ENCODE results near the gene TAOK1.

TAOK1 gene

GRCh38 chr17:29597361-29598172 lies 207.4 kb downstream of the TAOK1 start (continued):
- no peak for TF ChIP-seq ZNF24 (tag by site-specific recombination; IDR thresholded peaks at IDR 0.05)
- no peak for TF ChIP-seq SALL2 (tag by site-specific recombination; IDR thresholded peaks at IDR 0.05; ENCODE audit: borderline replicate concordance)
- no peak for TF ChIP-seq ZNF157 (tag by site-specific recombination; IDR thresholded peaks at IDR 0.05)
- TF ChIP-seq ZNF155 (tag by site-specific recombination; IDR thresholded peaks at IDR 0.05): no peak
- TF ChIP-seq BCL6B (tag by site-specific recombination; IDR thresholded peaks at IDR 0.05): no peak
- TF ChIP-seq ZNF548 (tag by site-specific recombination; IDR thresholded peaks at IDR 0.05): no peak
- 0 out of 2 replicates have a peak, but pooled peaks have one; percentile 15 for TF ChIP-seq ZNF596 (tag by site-specific recombination; IDR thresholded peaks at IDR 0.05)
- TF ChIP-seq ZBTB49 (tag by site-specific recombination; IDR thresholded peaks at IDR 0.05; ENCODE audit: low read depth): no peak
- TF ChIP-seq ZSCAN5A (tag by site-specific recombination; IDR thresholded peaks at IDR 0.05): no peak
- no peak for TF ChIP-seq ZNF146 (tag by site-specific recombination; IDR thresholded peaks at IDR 0.05)
- no peak for TF ChIP-seq KLF10 (tag by site-specific recombination; IDR thresholded peaks at IDR 0.05)
- TF ChIP-seq ZNF184 (tag by site-specific recombination; IDR thresholded peaks at IDR 0.05): no peak
- TF ChIP-seq ZNF707 (tag by site-specific recombination; IDR thresholded peaks at IDR 0.05): no peak
- no peak for TF ChIP-seq ZNF175 (tag by site-specific recombination; IDR thresholded peaks at IDR 0.05)
- TF ChIP-seq PATZ1 (tag by site-specific recombination; IDR thresholded peaks at IDR 0.05): peak; percentile 61
- TF ChIP-seq ZNF580 (tag by site-specific recombination; IDR thresholded peaks at IDR 0.05): no peak
- TF ChIP-seq ZNF148 (tag by site-specific recombination; IDR thresholded peaks at IDR 0.05; ENCODE audit: borderline replicate concordance): no peak
- no peak for TF ChIP-seq ZNF530 (tag by site-specific recombination; IDR thresholded peaks at IDR 0.05; ENCODE audit: low read depth)
- no peak for TF ChIP-seq INSM2 (tag by site-specific recombination; IDR thresholded peaks at IDR 0.05)
- no peak for TF ChIP-seq ZNF560 (tag by site-specific recombination; IDR thresholded peaks at IDR 0.05; ENCODE audit: borderline replicate concordance)
- no peak for TF ChIP-seq RBAK (tag by site-specific recombination; IDR thresholded peaks at IDR 0.05)
- no peak for TF ChIP-seq ZFP37 (tag by site-specific recombination; IDR thresholded peaks at IDR 0.05)
- peak; percentile 100 for TF ChIP-seq ZIC2 (tag by site-specific recombination; IDR thresholded peaks at IDR 0.05)
- TF ChIP-seq ZNF37A (tag by site-specific recombination; IDR thresholded peaks at IDR 0.05): no peak
- no peak for TF ChIP-seq ZNF571 (tag by site-specific recombination; IDR thresholded peaks at IDR 0.05)
- no peak for TF ChIP-seq ZNF26 (tag by site-specific recombination; IDR thresholded peaks at IDR 0.05)

All from HEK293 (cell line).